GM19238 (cell line): Measurements from ENCODE around the gene NR1D1.

Experiments
- DNase-seq: peaks from one replicate; pipeline ENCODE4 v3.0.0; 2011; ENCODE audit warnings: low spot score; ENCODE audit not compliant: insufficient read length

Gene NR1D1

DNA sequence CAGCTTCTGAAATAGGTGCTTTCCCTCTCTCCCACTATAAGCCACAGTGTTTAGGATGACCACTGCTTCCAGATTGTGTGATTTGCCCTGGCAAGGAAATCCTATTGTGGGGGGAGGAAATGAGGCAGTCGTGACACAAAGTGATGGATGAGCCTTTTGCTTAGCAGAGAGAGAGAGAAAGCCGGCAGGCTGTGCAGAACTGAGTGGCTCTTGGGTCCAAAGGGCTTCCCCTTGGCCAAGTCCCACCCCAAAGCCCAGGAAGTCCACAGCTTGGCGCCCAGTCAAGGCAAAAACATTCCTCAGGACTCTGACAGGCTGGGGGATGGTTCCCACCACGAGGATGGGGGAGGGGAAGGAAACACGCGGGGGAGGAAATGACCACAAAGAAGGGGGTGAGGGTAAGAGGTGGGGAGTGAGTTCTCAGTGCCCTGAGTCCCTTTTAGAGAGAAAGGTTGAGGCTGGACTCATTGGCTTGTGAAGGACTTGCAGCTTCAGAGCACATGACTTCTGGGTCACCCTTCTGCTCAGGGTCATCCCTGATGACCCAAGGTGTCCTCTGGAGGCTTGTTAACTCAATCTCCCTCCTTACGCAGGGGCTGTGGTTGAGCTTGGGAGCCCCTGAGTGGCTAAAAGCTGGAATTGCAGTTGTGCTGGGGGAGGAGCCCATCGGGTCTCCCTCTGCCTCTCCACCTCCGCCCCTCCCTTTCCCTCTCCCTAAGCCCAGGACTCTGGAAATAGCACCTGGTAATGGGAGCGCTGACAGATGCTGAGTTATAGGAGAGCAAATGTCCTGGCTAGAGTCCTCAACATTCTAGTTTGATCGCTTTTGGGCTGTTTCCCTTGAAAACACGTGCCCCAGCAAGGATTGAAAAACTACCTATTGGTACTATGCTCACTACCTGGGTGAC, 11.1 kb upstream of the NR1D1 start:
- peak; percentile 77 for DNase-seq

- no peak for DNase-seq
These were observed 9.8 kb upstream of the NR1D1 start for GRCh38 chr17:40110026-40110845.

GRCh38 chr17:40108970-40109824, 8.8 kb upstream of the NR1D1 start:
- DNase-seq, result no peak

DNA sequence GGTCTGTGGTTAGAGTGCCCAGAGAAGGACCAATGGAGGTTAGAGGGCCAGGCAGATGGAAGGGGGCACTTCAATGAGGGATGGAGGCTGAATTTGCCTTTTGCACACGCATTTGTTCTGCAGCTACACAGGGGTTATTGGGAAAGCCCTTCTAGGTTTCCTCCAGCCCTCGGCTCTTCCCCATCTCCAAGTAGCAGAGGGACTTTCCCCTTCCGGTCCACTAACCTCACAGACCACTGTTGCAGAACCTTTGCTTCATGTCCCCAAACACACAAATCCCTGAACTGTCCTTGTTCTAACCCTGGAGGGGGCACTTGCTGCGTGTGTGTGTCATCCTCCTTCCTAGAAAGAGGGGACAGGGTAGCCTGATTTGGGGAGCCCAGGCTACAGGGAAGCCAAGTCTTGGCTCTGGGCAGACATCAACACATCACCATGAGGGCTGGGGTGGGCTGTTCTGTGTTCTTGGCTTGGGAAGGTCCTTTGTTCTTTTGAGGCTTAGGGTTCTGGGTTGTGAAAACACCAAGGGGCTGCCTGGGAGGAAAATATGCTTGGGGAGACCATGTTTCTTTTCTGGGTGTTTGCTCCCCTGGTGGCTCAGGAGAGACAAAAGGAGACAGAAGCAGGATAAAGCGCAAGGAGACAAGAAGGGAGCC, 7.3 kb upstream of the NR1D1 start:
- DNase-seq, result no peak

DNA sequence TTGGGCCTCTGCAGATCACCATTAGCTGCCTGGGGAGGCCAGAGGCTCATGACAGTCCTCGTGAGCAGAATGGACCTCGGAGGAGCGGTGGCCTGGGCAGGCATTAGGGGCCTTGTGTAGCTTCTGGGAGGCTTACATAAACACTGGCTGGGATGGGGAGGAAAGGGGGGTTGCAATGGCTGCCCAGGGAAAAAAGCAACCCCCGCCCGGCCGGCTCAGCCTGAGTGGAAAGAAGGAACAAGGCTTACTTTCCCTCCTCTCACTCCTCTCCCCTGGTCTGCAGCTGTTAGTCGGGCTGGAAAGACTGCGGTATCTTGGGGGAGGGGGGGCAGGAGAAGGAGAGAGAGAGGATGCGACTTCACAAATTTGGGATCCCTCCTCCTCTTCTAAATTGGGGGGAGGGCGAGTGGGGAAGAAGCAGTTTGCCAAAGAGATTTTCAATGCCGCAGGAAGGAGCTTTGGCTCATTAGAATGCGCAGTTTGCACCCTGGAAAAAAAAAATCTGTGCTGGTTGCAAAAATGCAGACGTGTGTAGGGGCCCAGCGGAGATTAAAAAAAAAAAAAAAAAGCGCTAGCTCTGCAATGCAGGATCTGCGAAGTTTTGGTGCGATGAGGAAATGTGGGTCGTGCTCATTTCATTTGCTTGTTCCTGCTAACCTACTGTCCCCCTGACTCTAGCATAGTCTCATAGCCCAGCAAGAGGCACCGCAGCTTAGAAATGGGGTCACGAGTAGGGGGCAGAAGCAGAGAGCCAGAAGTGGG, 6.6 kb upstream of the NR1D1 start:
- DNase-seq, result no peak

DNA sequence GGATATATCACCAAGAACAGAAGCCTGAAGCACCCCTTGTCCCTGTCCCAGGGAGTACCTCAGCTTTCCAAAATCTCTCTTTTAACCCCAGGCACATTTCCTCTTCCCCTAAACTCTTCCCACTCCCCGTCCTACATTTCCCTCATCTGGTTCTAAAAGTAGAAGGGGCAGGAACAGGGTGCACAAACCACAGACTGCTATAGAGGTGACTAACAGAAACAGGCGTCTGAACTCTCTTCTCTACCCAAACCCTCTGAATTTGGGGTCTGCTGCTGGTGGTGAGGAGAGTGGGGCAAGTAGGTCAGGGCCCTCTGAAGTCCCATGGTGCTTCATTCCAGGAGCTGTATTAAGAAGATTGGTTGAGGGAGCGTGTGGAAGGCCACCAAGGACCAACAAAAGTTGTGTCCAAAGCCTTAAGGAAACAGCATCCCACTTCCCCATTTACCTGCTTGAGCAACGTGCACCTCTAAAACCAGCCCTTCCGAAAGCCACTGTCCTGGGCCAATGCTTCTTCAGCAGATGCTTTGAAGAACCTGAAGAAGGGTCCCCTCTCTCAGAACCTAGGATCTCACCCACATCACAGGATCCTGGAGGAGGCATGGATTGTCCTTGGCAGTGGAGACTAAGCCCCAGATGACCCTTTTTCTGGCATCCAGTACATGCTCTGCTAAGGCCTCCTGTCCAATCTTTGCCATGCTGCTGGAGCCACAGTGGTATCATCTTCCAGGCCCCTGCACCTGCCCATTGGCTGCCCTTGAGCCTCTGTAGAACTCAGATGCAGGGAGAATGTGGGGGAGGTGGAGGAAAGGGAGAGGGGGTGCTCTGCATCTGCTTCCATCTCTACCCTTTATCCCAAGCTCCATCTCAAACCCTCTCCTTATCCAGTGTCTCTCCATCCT, 5.7 kb upstream of the NR1D1 start:
- no peak for DNase-seq

DNA sequence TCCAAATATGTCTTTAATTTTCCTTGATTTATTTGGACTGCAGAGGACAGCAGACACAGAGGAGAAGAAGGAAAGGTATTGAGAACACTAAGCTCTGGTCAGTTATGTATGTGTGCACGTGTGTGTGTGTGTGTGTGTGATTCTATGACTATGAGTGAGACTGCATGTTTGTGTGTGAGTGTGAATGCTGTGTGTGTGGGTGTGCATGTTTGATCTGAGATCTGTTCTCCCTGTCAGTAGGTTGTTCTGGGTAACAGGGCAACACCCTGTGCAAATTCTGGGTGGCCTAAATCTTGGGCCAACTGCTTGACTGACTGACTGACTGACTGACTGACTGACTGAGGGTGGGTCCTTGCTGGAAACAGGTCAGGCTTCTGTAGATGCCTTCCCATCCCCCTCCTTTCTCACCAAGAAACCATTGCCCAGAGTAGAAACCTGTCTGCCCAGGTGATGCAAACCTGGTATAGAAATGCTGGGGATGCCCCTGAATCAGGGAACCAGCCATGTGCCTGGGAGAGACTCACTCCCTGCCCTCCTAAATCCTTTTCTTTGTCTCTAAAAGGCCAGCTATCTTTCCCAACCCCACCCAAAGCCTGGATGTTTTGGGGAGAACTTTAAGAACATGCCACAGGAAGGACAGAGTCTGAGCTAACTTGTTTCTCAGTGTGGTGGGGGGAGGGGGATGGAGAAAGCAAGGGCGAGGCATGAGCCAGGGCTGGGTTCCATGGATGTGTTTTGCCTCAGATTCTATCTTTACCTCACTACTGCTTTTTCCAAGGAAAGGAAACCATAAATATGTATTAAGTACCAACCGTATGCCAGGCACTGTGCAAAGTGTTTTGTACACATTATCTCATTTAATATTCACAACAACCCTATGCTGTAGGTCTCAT, 4.5 kb upstream of the NR1D1 start:
- DNase-seq, result no peak

- no peak for DNase-seq
These were observed 3.3 kb upstream of the NR1D1 start for GRCh38 chr17:40103688-40104087.

DNA sequence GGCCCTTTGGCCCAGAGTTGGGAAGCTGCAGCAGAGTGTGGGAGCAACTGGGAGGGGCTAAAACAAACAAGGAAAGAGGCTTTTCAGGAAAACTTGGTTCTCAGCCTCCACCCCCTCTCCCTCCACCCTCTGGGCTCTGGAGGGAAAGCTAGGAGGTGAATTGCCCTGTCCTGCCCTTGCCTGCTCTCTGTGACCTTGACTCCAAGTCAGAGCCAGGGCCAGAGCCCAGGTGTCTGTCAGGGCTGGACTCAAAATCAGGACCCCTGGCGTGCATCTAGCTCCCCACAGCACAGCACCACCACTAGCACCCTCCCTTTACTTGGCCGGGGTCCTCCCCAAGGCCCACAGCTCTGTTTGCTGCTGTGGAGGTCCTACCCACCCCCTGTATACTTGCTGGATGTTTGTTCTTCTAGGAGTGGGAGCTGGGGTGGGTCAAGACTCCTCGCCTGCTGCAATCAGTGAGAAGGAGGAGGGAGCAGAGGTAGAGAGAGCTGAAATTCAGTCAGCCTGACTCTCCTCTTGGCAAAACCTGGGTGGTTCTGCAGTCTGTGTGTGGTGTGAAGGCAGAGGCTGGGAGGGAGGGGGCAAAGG, 2.8 kb upstream of the NR1D1 start:
- DNase-seq, result no peak

- DNase-seq, result no peak
These were observed 1.2 kb upstream of the NR1D1 start for GRCh38 chr17:40101367-40102210.

- DNase-seq, result peak; percentile 68
These were observed 429 bp upstream of the NR1D1 start for GRCh38 chr17:40100669-40101366.

GRCh38 chr17:40099619-40100418, 570 bp downstream of the NR1D1 start:
- DNase-seq, result no peak

DNA sequence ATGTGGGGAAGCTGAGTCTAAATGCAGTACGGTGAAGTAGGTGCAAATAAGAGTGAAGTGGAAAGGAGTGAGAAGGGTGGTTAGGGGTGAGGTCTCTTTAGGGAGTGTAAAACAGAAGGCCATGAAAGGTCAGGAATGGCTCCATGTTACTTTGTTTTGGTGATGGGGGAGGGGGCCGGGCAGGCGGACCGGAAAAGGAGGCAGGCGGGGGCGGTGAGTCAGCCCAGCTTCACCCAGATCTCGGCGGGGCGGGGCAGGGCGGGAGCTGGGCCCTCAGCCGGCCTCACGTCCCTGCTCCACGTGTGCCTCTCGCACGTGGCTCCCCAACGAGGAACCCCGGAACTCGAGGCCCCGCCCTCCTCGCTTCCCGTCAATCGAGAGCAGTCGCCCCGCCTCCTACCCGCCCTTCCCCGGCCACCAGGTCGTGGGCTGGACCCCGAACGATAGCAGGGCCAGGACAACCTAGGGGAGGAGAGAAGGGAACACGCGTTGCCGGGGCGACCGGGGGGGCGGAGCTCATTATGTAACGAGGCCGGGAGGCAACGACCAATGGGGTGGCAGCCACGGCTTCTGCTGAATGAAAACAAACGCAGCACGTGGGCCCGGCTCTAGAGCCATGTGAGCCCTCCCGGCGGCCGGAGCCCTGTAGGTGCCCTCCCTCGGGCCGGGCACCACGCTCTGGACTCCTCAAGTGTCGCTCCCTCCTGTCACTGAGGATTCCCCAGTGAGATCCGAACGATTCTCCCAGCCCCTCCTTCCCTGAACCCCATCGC, 1.4 kb downstream of the NR1D1 start:
- DNase-seq, result peak; percentile 81

- DNase-seq, result no peak
These were observed 2.2 kb downstream of the NR1D1 start for GRCh38 chr17:40097931-40098845.
